Measurements from ENCODE around the gene C17orf75. TPM values are rescaled to one million over a fixed set of nuclear protein-coding genes. Genes with fewer than 3 reads are reported as not detected.

C17orf75 gene
- total and polyA plus RNA-seq, 2 experiments from 2014 or later = 16.0 to 25.7 TPM

GRCh38 chr17:32345951-32346600 is 4.1 kb upstream of the C17orf75 start:
- Histone ChIP-seq H3K4me1 (ENCODE audit: insufficient read depth) (peaks cover 9% of the 10 kb centered on the region), H3K9me2 (replicated peaks; ENCODE audit: insufficient read depth) (no peaks in the 10 kb centered on the region), H3K4me2 (no peak overlapping the region), H4K20me1 (ENCODE audit: insufficient read depth, poor library complexity, severe bottlenecking) (peaks cover 4% of the 10 kb centered on the region), H3K9me3 (ENCODE audit: low read depth) (no peaks in the 10 kb centered on the region), H3K4me3 (no peak overlapping the region), H3K79me2 (peaks cover 21% of the 10 kb centered on the region), H2AFZ (no peak overlapping the region), H3K27ac (no peak overlapping the region), H3K27me3 (no peaks in the 10 kb centered on the region), H3K36me3 (replicated peaks; ENCODE audit: insufficient read depth, low read depth) (no peaks in the 10 kb centered on the region)
- 85% methylated on average over 11 of the region's 11 CpGs for WGBS (ENCODE audit: low lambda C conversion rate, missing lambda C conversion rate)
- no peak for TF ChIP-seq CTCF (IDR thresholded peaks at IDR 0.05; ENCODE audit: poor library complexity)
- no peak for TF ChIP-seq EZH2 (IDR thresholded peaks at IDR 0.05; ENCODE audit: borderline replicate concordance)
- no peak for TF ChIP-seq EZH2phosphoT487 (IDR thresholded peaks at IDR 0.05; ENCODE audit: low read depth, severe bottlenecking, unreplicated experiment)
- DNase-seq (ENCODE audit: low spot score) = no peak

- peak overlapping the region; percentile 76 for H3K4me2 ChIP-seq
Observed at GRCh38 chr17:32342603-32343325, 791 bp upstream of the C17orf75 start.

GRCh38 chr17:32341141-32341856 is 674 bp downstream of the C17orf75 start:
- Histone ChIP-seq H3K79me2 (peaks cover 7% of the 10 kb centered on the region), H3K27me3 (no peaks in the 10 kb centered on the region), H3K4me1 (ENCODE audit: insufficient read depth) (peaks cover 4% of the 10 kb centered on the region), H3K4me3 (peak overlapping the region; percentile 49), H3K9me3 (ENCODE audit: low read depth) (no peaks in the 10 kb centered on the region), H3K9me2 (replicated peaks; ENCODE audit: insufficient read depth) (no peaks in the 10 kb centered on the region), H2AFZ (peak overlapping the region; percentile 90), H3K27ac (peak overlapping the region; percentile 61), H3K36me3 (replicated peaks; ENCODE audit: insufficient read depth, low read depth) (no peaks in the 10 kb centered on the region), H3K4me2 (peak overlapping the region; percentile 76), H4K20me1 (ENCODE audit: insufficient read depth, poor library complexity, severe bottlenecking) (no peaks in the 10 kb centered on the region)
- WGBS (ENCODE audit: low lambda C conversion rate, missing lambda C conversion rate) = 9% methylated on average over 13 of the region's 13 CpGs
- peak; percentile 41 for DNase-seq (ENCODE audit: low spot score)
- peak; percentile 20 for TF ChIP-seq CTCF (IDR thresholded peaks at IDR 0.05; ENCODE audit: poor library complexity)
- TF ChIP-seq EZH2 (IDR thresholded peaks at IDR 0.05; ENCODE audit: borderline replicate concordance) = no peak
- no peak for TF ChIP-seq EZH2phosphoT487 (IDR thresholded peaks at IDR 0.05; ENCODE audit: low read depth, severe bottlenecking, unreplicated experiment)

More at GRCh38 chr17:32342603-32343325, 791 bp upstream of the C17orf75 start:
- H3K36me3 ChIP-seq (replicated peaks; ENCODE audit: insufficient read depth, low read depth) = no peaks in the 10 kb centered on the region
- DNase-seq (ENCODE audit: low spot score) = no peak
- peaks cover 4% of the 10 kb centered on the region for H3K4me1 ChIP-seq (ENCODE audit: insufficient read depth)
- 83% methylated on average over 14 of the region's 14 CpGs for WGBS (ENCODE audit: low lambda C conversion rate, missing lambda C conversion rate)
- peak overlapping the region; percentile 61 for H3K27ac ChIP-seq
- H4K20me1 ChIP-seq (ENCODE audit: insufficient read depth, poor library complexity, severe bottlenecking) = no peaks in the 10 kb centered on the region
- no peak for TF ChIP-seq CTCF (IDR thresholded peaks at IDR 0.05; ENCODE audit: poor library complexity)
- TF ChIP-seq EZH2phosphoT487 (IDR thresholded peaks at IDR 0.05; ENCODE audit: low read depth, severe bottlenecking, unreplicated experiment) = no peak
- no peak for TF ChIP-seq EZH2 (IDR thresholded peaks at IDR 0.05; ENCODE audit: borderline replicate concordance)
- peak overlapping the region; percentile 90 for H2AFZ ChIP-seq
- peaks cover 7% of the 10 kb centered on the region for H3K79me2 ChIP-seq
- no peaks in the 10 kb centered on the region for H3K9me3 ChIP-seq (ENCODE audit: low read depth)
- H3K4me3 ChIP-seq = peak overlapping the region; percentile 49
- H3K27me3 ChIP-seq = no peaks in the 10 kb centered on the region
- H3K9me2 ChIP-seq (replicated peaks; ENCODE audit: insufficient read depth) = no peaks in the 10 kb centered on the region
